MM.1S (cell line): Measurements from ENCODE around the gene TEX44.
"Not testable (repeated sequence)": the region's sequence is repeated elsewhere in the genome, so short reads cannot be mapped to it uniquely, and the experiment has no call there.

Experiments used
- DNase-seq: peaks from one replicate; pipeline ENCODE4 v3.0.0-alpha.2; 2015
- H2AFZ ChIP-seq: fragments of 300-600 bp; sonication (generic); 2 replicates; pipeline ENCODE4 v1.6.0; 2016; ENCODE audit warnings: antibody characterized with exemption, low read length
- H3F3A ChIP-seq: fragments of 300-600 bp; sonication (generic); 2 replicates; pipeline ENCODE4 v1.6.1; 2016; ENCODE audit warnings: mild to moderate bottlenecking, antibody characterized with exemption, low read length, moderate library complexity, mixed read lengths; ENCODE audit not compliant: insufficient read depth
- H3K27ac ChIP-seq: fragments of 300-600 bp; sonication (generic); 2 replicates; pipeline ENCODE4 v1.5.1; 2016; ENCODE audit warnings: mild to moderate bottlenecking, low read length
- H3K27me3 ChIP-seq: fragments of 300-600 bp; sonication (generic); replicated peaks from 2 replicates; pipeline ENCODE4 v1.6.0; 2016; ENCODE audit warnings: low read length; ENCODE audit not compliant: insufficient read depth
- H3K36me3 ChIP-seq: fragments of 300-600 bp; sonication (generic); replicated peaks from 2 replicates; pipeline ENCODE4 v1.6.1; 2016; ENCODE audit warnings: mild to moderate bottlenecking, low read length, mixed read lengths; ENCODE audit not compliant: insufficient read depth
- H3K4me1 ChIP-seq: fragments of 300-600 bp; sonication (generic); 2 replicates; pipeline ENCODE4 v1.6.1; 2016; ENCODE audit warnings: low read length, mixed read lengths
- H3K4me2 ChIP-seq: fragments of 300-600 bp; sonication (generic); 2 replicates; pipeline ENCODE4 v1.6.0; 2016; ENCODE audit warnings: low read depth, low read length
- H3K4me3 ChIP-seq: fragments of 300-600 bp; sonication (generic); 2 replicates; pipeline ENCODE4 v1.5.1; 2016; ENCODE audit warnings: low read length, mixed read lengths
- H3K79me2 ChIP-seq: fragments of 300-600 bp; sonication (generic); 2 replicates; pipeline ENCODE4 v1.6.1; 2016; ENCODE audit warnings: mixed run types, low read length, mixed read lengths
- H3K9ac ChIP-seq: fragments of 300-600 bp; sonication (generic); 2 replicates; pipeline ENCODE4 v1.6.1; 2016; ENCODE audit warnings: low read length, mixed read lengths
- H3K9me2 ChIP-seq: fragments of 300-600 bp; sonication (generic); replicated peaks from 2 replicates; pipeline ENCODE4 v1.6.1; 2016; ENCODE audit warnings: mild to moderate bottlenecking, low read length, mixed read lengths; ENCODE audit not compliant: insufficient read depth
- H3K9me3 ChIP-seq: fragments of 300-600 bp; sonication (generic); replicated peaks from 2 replicates; pipeline ENCODE4 v1.6.1; 2016; ENCODE audit warnings: mild to moderate bottlenecking, low read length, mixed read lengths; ENCODE audit not compliant: insufficient read depth
- H4K20me1 ChIP-seq: fragments of 300-600 bp; sonication (generic); 2 replicates; pipeline ENCODE4 v1.6.1; 2016; ENCODE audit warnings: mild to moderate bottlenecking, low read length, moderate library complexity, mixed read lengths; ENCODE audit not compliant: insufficient read depth
- EZH2 ChIP-seq: fragments of 300-600 bp; sonication (generic); optimal IDR thresholded peaks from 2 replicates; pipeline ENCODE3; 2017; ENCODE audit warnings: low read depth, mild to moderate bottlenecking, antibody characterized with exemption, low read length, mixed read lengths
- EZH2phosphoT487 ChIP-seq: fragments of 300-600 bp; sonication (generic); IDR thresholded peaks from 2 replicates; pipeline ENCODE4 v1.6.1; 2018; ENCODE audit warnings: antibody characterized with exemption, low read length
- TF ChIP-seq, protein P1 (sequence below): fragments of 300-600 bp; sonication (generic); IDR thresholded peaks from 2 replicates; pipeline ENCODE4 v1.5.1; 2016; ENCODE audit warnings: antibody characterized with exemption, low read length, mixed read lengths

TEX44 gene

DNA sequence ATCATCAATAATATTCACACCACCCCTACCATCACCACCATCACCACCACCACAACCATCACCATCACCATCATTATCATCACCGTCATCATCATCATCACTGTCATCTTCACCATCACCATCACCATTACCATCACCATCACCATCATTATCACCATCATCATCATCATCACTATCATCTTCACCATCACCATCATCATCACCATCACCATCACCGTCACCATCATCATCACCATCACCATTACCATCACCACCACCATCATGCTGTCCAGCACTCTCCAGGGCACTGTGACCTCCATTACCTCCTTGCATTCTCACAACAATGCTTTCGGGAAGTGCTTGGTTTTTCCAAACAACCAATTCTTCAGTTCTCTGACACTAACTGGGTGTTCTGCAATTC lies 13.1 kb upstream of the TEX44 start:
- Histone ChIP-seq H2AFZ (no peak overlapping the region), H3K36me3 (no peaks in the 10 kb centered on the region), H3F3A (no peaks in the 10 kb centered on the region), H3K4me2 (no peak overlapping the region), H3K27me3 (no peaks in the 10 kb centered on the region), H3K9ac (no peak overlapping the region), H3K79me2 (no peaks in the 10 kb centered on the region), H4K20me1 (no peaks in the 10 kb centered on the region), H3K9me3 (no peaks in the 10 kb centered on the region), H3K27ac (no peak overlapping the region), H3K4me3 (no peak overlapping the region), H3K4me1 (no peaks in the 10 kb centered on the region), H3K9me2 (no peaks in the 10 kb centered on the region)
- DNase-seq, result no peak
- TF ChIP-seq EZH2phosphoT487, result no peak
- TF ChIP-seq EZH2, result no peak
- TF ChIP-seq, protein P1, sequence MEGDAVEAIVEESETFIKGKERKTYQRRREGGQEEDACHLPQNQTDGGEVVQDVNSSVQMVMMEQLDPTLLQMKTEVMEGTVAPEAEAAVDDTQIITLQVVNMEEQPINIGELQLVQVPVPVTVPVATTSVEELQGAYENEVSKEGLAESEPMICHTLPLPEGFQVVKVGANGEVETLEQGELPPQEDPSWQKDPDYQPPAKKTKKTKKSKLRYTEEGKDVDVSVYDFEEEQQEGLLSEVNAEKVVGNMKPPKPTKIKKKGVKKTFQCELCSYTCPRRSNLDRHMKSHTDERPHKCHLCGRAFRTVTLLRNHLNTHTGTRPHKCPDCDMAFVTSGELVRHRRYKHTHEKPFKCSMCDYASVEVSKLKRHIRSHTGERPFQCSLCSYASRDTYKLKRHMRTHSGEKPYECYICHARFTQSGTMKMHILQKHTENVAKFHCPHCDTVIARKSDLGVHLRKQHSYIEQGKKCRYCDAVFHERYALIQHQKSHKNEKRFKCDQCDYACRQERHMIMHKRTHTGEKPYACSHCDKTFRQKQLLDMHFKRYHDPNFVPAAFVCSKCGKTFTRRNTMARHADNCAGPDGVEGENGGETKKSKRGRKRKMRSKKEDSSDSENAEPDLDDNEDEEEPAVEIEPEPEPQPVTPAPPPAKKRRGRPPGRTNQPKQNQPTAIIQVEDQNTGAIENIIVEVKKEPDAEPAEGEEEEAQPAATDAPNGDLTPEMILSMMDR, result no peak

DNA sequence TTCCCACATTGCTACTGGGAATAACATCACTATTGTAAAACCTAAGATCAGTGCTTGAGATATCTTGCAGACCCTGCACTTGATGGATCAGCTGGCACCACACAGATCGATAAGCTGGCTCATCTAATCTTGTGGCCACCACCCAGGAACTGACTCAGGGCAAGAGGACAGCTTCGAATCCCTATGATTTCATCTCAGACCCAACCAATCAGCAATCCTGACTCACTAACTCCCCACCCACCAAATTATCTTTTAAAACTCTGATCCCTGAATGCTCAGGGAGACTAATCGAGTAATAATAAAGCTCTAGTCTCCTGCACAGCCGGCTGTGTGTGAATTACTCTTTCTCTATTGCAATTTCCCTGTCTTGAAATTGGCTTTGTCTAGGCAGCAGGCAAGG lies 11.3 kb upstream of the TEX44 start:
- no peak for DNase-seq
- no peaks in the 10 kb centered on the region for H3K27me3 ChIP-seq
- no peak overlapping the region for H3K9ac ChIP-seq
- TF ChIP-seq EZH2phosphoT487, result no peak
- TF ChIP-seq EZH2, result no peak
- TF ChIP-seq, protein P1, result no peak
- H2AFZ ChIP-seq, result no peak overlapping the region
- no peaks in the 10 kb centered on the region for H3K79me2 ChIP-seq
- no peaks in the 10 kb centered on the region for H3K4me1 ChIP-seq
- H3K36me3 ChIP-seq, result no peaks in the 10 kb centered on the region
- H3K4me3 ChIP-seq, result no peak overlapping the region
- no peaks in the 10 kb centered on the region for H3K9me3 ChIP-seq
- no peaks in the 10 kb centered on the region for H3K9me2 ChIP-seq
- H3K27ac ChIP-seq, result no peak overlapping the region
- no peak overlapping the region for H3K4me2 ChIP-seq
- no peaks in the 10 kb centered on the region for H4K20me1 ChIP-seq
- H3F3A ChIP-seq, result no peaks in the 10 kb centered on the region

DNA sequence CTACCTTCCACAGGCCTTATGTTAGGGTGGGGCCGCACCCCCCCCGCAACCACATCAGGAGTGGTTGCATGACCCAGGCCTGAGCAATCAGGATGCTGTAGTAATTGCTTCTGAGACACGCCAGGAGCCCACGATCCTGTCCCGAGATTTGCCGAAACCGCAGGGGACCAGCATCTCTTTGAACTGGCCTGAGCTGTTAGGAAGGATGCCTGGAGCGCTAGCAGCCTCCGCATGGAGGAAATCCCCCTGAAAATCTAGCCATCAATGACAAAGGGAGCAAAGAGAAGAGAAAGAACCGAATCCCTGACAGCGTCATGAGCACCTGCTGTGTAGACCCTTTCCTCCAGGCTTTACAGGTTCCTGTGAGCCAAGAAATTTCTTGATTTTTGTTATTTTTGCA lies 8.7 kb upstream of the TEX44 start:
- Histone ChIP-seq H3K4me3 (no peak overlapping the region), H3K4me2 (no peak overlapping the region), H3K9ac (no peak overlapping the region), H3K79me2 (no peaks in the 10 kb centered on the region), H3K27ac (no peak overlapping the region), H3K36me3 (no peaks in the 10 kb centered on the region), H3F3A (no peaks in the 10 kb centered on the region), H4K20me1 (no peaks in the 10 kb centered on the region), H3K9me3 (no peaks in the 10 kb centered on the region), H3K27me3 (no peaks in the 10 kb centered on the region), H3K4me1 (no peaks in the 10 kb centered on the region), H3K9me2 (no peaks in the 10 kb centered on the region), H2AFZ (no peak overlapping the region)
- TF ChIP-seq EZH2 (no peak), EZH2phosphoT487 (no peak)
- TF ChIP-seq, protein P1, result no peak
- DNase-seq, result no peak

DNA sequence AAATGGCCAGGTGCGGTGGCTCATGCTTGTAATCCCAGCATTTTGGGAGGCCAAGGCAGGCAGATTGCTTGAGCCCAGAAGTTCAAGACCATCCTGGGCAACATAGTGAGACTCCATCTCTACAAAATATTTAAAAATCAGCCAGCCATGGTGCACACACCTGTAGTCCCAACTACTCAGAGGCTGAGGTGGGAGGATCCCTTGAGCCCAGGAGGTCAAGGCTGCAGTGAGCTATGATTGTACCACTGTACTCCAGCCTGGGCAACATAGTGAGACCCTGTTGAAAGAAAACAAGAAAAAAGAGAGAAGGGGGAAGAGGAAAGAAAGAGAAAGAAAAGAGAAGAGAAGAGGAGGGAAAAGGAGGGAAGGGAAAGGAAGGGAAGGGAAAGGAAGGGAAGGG lies 4.9 kb upstream of the TEX44 start:
- not testable (repeated sequence) for H3K4me3 ChIP-seq, H3K9me2 ChIP-seq, H3K9ac ChIP-seq, H2AFZ ChIP-seq, H3K27me3 ChIP-seq, H3K4me1 ChIP-seq, H3K79me2 ChIP-seq, H3K27ac ChIP-seq, H3K9me3 ChIP-seq, H3K36me3 ChIP-seq, H3F3A ChIP-seq, DNase-seq, H3K4me2 ChIP-seq, H4K20me1 ChIP-seq
